Stimulated activated CD8-positive, alpha-beta memory T cell treated with anti-CD3 and anti-CD28 coated beads, Interleukin-2, amount 100 ng/mL, for 48 hours (primary cell): Measurements from ENCODE around the gene MEIS3.
A peak's percentile ranks its signal among the peaks of the same experiment; 100 is the strongest.
"Not testable (repeated sequence)": the region's sequence is repeated elsewhere in the genome, so short reads cannot be mapped to it uniquely, and the experiment has no call there.

ENCODE experiments used
- DNase-seq, 2 donors: peaks; one replicate each; pipeline ENCODE4 v3.0.0-alpha.2; 2020; ENCODE audit warnings: low read depth in 2 of 2

The MEIS3 gene

DNA sequence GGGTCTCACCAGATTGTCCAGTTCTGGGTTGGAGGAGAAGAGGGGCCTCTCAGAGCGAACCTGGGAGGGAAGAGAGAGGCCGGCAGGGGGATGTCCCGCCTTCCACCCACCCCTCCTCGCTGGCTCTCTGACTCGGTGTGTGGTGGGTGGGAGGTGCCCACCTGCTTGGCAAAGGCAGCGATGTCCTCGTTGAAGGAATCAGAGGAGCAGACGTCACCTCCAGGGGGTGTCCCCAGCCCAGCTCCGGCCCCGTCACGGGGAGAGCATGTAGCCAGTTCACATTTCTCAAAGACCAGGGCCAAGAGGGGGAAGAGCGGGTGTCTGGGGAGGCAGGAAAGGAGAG is 2.7 kb downstream of the MEIS3 start:
- DNase-seq: no peak

DNA sequence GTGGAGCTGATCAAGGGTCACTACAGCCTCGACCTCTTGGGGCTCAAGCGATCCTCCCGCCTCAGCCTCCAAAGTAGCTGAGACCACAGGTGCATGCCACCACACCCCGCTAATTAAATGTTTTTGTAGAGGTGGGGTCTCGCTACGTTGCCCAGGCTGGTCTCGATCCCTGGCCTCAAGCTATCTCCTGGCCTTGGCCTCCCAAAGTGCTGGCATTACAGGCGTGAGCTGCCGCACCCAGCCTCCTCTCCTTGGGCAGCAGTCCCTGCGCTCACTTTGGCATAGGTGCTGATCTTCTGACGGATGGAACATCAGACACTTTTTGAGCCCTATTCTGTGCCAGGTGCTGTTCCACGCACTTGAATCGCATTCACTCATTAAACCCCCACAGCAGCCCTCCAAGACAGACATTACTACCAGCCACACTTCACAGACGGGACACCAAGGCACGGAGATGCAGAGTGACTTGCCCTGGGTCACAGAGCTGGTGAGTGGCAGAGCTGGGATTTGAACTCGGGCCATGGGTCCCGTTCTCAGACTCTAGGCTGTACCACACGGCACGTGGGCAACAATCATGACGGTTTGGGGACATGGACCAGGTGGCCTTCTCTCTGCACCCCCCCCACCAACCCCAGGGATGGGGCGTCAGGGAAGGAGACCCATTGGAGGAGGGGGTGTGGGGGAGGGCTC is 3.2 kb downstream of the MEIS3 start:
- DNase-seq: no peak

DNA sequence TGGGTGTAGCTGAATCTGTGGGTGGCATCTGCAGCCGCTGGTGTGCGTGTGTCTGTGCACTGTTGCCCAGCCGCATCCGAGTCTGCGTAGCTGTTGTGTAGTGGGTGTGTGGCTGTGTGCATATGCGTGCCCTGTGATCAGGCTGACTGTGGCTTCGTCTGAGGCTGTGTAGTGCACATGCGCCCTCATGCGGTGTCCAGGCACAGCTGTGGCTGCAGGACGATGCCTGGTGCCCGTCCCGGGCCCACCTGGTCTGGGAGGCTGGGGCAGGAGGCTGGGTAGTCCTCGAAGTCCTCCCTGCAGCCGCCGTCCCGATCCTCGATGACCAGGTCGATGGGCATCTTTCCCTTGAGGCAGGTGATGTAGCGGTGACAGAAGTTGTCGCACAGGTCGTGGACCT is 4.9 kb downstream of the MEIS3 start:
- DNase-seq: no peak

DNA sequence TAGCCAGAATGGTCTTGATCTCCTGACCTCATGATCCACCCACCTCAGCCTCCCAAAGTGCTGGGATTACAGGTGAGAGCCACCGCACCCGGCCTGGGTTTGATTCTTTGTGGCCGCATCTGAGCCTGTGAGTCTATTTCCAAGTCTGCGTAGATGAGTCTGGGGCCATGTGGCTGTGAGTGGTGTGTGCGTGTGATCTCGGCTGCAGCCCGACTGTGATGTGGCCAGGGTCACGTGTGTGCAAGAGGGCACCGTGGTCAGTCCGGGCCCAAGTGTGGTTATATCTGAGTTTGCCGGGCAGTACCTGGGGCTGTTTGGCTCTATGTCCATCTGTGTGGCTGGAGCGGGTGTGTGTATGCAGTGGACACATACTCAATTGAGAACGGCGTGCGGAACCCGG is 5.4 kb downstream of the MEIS3 start:
- no peak for DNase-seq

DNA sequence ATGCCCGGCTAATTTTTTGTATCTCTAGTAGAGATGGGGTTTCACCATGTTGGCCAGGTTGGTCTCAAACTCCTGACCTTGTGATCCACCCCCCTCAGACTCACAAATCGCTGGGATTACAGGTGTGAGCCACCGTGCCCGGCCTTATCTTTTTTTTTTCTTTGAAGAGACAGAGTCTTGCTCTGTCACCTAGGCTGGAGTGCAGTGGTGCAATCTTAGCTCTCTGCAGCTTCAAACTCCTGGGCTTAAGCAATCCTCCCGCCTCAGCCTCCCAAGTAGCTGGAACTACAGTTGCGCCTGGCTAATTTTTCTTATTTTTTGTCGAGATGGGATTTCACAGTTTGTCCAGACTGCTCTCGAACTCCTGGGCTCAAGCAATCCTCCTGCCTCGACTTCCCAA is 7.6 kb downstream of the MEIS3 start:
- DNase-seq: not testable (repeated sequence)

DNA sequence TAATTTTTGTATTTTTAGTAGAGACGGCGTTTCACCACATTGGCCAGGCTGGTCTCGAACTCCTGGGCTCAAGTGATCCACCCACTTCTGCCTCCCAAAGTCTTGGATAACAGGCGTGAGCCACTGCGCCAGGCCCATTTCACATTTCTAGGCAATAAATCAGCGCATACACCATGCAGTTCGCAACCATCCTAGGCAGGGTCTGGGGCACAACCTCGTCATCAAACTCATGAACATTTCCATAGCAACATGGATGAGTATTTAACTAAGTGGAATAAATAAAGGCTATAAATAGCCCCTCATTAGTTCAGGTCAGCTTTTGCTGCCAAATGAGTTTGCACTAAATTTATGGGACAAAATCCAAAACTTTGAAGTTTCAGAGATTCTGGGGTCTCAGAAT is 8.2 kb downstream of the MEIS3 start:
- DNase-seq: no peak

DNA sequence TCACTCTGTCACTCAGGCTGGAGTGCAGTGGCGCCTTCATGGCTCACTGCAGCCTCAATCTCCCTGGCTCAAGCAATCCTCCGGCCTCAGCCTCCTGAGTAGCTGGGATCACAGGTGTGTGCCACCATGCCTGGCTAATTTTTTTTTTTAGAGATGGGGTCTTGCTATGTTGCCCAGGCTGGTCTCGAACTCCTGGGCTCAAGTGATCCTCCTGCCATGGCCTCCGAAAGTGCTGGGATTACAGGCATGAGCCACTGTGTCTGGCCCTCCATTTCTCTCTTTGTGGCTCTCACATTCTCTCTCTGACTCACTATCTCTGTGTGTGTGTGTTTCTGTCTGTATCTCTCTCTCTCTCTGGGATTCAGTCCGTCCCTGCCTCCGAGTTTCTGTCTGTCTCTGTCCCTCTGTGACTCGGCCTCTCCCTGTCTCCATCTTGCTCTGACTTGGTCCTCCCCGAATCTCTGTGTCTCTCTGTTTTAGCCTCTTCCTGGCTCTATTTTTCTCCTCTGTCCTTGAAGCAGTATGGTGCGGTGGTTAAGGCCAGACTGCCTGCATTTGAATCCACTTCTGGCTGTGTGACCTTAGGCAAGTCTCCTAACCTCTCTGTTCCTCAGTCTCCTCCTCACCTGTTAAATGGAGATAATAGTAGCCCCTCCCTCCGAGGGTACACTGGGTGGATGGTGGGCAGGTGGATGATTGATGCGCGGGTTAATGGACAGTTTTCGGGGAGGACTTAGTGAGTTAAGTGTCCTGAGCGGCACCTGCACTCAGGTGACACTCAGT is 11.0 kb downstream of the MEIS3 start:
- no peak for DNase-seq

DNA sequence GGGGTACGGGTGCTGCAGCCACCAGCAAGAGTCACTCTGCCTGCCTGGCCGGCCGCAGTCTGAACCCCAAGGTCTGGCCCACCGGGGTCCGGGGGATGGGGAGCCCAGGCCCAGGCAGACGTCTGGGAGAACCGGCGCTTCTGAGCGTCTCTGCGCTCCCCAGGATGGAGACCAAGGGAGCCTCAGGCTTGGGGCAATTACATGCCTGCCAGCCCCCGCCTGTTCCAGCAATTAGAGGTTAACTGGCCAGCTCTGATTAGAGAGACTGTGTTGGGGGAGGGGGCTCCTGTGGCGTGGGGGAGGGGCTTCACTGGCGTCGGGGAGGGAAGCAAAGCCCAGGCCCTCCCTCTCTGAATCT is 11.9 kb downstream of the MEIS3 start:
- DNase-seq: no peak

DNA sequence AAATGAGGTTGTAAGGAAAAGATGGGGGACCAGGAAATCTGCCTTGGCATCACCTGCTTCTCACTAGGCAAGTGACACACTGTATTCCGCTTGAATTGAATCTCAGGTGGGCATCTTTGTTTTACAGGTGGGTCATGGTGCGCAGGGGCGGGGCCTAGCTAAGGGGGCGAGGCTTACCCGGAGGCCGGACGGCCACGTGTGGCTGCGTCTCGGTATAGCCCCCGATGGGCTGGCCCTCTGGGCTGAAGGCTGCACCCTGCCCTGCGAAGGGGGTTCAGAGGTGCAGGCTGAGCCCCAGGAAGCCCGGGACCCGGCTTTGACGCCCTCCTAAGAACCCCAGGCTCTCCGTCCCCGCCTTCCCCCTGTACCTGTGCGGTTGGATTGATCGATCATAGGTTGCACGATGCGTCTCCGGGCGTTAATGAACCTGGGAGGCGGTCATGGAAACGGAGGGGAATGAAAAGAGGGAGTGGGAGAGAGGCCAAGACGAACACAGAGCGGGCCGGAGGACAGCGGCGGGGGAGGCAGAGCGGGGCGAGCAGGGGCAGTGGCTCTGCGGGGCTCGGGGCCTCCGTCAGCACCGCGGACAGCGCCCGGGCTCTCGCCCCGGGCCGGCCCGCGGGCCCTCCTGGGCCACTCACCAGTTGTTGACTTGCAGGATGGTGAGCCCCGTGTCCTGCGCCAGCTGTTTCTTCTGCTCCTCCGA is 12.5 kb downstream of the MEIS3 start:
- DNase-seq: no peak

DNA sequence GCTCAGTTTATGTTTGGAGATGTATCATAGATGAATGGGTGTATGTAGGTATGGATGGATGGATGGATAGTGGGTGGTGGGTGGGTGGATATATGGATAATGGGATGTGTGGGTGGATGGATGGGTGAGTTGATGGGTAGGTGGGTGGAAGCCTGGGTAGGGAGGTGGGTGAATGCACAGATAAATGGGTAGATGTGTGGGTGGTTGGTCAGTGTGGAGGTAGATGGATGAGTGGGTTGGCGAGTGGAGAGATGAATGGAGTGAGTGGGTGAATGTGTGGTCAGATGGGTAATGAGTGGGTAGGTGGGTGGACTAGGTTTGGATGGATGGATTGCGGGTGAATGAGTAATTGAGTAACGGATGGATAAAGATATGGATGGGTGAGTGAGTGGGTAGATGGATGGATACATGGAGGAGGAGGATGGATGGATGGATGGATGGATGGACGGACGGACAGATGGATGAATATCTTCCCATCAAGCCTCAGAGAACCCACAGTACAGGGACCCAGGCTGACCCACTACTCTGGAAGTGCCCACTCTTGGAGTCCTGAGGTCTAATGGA is 13.4 kb downstream of the MEIS3 start:
- DNase-seq: no peak

DNA sequence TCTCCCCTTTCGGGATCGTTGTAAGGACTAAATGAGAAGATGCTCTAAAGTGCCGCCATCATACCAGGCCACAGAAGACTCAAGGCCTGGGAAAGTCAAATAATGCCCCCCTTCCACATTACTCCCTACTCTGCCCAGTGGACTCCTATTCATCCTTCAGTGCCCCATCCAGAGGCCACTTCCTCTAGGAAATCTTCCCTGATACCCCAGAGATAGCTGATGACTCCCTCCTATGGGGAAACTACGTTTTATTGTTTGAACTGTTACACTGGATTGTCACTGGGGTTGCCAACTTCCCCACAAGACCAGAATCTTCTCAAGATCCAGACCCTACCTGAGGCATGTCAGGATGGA is 14.2 kb downstream of the MEIS3 start:
- DNase-seq: no peak

DNA sequence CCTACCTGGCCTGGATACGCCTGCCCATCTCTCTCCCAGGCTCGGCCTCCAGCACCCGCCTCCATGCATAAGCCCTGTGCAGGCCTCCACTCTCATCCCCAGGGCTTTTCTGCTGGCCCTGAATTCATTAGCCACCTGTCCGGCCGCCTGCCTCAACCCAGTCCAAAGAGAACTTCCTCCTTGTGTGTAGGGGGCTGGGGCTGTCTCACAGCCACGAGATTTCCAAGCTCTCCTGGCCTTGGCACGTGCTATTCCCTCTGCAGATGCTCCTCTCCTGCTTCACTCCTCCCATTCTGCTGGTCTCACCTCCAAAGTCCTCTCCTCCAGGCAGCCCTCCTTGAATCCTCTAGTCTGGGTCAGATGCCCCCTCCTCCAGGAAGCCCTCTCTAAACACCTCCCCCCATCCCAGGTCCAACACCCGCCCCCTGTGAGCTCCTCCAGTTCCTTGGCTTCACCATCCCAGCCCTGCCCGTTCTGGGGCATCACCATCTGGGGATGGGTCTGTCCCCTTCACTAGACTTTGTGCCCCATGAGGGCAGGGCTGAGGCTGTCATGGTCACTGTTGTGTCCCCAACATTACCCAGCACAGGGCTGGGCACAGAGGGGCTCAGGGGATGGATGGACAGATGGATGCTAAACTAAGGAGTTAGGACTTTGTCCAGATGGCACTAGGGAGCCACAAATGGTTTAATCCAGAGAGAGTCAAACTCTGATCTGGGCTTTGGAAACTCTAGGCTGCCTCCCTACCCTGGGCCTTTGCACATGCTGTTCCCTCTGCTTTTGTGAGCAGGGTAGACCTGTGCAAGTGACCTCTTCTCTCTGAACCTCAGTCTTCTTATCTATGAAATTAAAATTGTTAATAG is 14.8 kb downstream of the MEIS3 start:
- no peak for DNase-seq

DNA sequence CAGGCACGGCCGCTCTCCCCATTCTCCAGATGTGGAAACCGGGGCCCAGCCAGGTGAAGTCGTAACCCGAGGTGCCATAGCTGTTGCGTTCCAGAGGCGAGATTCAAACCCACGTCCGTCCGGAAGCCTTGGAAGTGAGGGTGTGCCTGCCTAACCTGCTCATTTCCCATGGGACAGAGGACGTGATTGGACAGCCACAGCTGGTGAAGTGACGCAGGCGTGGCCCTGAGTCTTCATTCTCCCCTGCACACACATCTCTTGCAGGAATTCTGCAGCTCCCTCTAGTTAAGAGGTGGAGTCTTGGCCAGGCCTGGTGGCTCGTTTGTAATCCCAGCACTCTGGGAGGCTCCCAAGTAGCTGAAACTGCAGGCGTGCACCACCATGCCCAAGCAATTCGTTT is 16.8 kb downstream of the MEIS3 start:
- DNase-seq: no peak

DNA sequence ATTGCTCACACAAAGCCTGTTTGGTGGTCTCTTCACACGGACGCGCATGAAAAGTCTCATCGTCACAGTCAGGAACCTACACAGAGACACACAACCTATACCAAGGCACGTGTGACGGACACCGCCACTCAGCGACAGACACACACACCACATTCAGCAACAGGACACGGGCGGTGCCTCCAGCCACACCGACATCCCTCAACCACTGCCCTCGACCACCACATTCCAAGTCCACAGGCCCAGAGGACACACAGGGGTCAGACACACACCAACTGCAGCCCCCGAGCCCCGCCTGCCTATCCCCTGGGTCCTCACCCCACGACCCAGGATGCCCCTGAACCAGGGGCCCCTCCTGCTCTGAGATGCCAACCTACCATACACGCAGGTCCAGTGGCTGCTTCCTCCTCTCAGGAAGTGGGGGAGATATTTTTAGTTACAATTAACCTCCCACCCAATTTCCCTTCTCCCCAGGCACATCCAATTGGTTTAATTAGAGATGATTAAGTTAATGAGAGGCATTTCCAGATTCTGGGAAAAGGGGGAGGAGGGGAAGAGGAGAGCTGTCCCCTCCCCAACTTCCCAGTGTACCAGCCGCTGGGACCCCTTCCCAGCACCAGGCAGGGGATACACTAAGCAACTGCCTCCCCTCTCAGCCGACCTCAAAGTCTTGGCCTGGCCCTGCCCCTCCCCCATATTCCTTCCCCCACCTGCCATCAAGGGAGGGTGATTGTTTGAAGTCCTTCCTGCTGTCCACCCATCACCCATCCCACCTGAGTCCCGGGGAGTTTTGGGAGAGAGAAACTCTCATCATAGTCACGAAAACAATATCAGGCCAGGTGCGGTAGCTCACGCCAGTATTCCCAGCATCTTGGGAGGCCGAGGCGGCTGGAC is 20.4 kb downstream of the MEIS3 start:
- DNase-seq: no peak

DNA sequence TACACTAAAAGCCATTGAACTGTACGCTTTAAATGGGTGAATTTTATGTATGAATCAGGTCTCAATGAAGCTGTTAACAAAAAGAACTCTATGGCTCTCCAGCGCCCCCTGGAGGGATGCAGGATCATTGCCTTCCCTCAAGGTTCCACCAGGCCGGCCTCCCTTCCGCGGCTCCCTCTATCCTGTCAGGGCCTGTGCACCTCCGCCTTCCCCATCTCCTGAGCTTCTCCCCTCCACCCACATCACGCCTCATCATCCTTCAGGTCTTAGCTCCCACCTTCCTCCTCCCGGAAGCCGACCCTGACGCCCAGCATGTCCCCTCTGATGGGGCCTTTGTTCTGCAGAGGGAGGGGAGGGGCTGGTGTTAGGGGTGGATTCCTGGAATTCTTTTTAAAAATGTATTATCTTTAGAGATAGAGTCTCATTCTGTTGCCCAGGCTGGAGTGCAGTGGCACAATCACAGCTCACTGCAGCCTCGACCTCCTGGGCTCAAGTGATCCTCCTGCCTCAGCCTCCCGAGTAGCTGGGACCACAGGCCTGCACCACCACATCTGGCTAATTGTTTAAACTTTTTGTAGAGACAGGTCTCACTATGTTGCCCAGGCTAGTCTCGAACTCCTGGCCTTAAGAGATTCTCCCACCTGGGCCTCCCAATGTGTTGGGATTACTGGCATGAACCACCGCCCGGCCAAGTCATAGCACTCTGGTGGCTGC is 27.7 kb downstream of the MEIS3 start:
- peak; percentile 69 to 75 for DNase-seq

DNA sequence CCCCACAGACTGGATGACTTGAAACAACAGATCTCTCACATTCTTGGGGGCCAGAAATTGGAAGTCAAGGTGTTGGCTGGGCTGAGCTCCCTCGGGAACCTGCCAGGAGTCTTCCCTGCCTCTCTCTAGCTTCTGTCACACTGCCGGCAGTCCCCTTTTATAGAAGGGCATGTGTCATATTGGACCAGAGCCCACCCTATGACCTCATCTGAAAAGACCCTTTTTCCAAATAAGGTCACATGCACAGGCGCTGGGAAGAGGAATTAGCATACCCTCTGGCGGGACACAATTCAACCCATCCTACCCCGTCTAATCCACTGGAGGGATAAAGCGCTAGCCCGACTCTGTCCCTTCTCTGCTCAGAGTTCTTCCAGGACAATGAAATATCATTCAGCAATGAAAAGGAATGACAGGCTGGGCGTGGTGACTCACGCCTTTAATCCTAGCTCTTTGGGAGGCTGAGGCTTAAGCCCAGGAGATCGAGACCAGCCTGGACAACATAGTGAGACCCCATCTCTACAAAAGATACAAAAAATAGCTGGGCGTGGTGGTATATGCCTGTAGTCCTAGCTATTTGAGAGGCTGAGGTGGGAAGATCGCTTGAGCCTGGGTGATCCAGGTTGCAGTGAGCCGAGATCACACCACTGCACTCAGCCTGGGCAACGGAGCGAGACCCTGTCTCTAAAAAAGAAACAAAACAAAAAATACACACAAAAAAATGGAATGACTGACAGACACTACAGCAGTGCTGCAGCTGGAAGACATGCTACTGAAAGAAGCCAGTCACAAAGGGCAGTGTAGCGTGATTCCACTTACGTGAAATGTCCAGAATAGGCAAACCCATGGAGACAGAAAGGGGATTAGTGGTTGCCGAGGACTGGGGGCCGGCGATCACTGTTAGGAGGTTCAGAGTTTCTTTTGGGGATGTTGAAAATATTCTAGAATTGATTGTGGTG is 28.5 kb downstream of the MEIS3 start:
- DNase-seq: no peak

DNA sequence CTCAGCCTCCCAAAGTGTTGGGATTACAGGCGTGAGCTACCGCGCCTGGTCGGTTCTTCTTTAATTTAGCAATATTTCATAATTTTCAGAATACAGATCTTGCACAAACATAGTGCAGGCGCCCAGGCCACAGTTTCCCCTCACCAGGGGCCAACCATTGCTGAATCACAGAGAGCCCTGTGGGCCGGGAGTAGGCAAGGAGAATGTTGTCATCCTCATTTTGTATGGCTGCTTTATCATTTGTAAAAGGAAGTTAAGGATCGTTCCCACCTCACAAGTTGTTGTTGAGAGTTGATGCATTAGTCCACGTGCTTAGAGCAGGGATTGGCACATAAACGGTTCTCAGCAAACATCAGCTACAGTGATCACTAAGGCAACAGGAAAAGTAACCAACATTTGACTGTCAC is 30.2 kb downstream of the MEIS3 start:
- DNase-seq: no peak

DNA sequence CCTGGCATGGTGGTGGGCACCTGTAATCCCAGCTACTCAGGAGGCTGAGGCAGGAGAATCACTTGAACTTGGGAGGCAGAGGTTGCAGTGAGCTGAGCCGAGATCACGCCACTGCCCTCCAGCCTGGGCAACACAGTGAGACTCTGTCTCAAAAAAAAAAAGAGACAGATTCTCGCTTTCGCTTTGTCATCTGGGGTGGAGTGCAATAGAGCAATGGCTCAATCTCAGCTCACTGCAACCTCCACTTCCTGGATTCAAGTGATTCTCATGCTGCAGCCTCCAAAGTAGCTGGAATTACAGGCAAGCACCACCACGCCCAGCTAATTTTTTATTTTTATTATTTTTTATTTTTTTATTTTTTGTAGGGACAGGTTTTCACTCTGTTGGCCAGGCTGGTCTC is 30.6 kb downstream of the MEIS3 start:
- not testable (repeated sequence) for DNase-seq

DNA sequence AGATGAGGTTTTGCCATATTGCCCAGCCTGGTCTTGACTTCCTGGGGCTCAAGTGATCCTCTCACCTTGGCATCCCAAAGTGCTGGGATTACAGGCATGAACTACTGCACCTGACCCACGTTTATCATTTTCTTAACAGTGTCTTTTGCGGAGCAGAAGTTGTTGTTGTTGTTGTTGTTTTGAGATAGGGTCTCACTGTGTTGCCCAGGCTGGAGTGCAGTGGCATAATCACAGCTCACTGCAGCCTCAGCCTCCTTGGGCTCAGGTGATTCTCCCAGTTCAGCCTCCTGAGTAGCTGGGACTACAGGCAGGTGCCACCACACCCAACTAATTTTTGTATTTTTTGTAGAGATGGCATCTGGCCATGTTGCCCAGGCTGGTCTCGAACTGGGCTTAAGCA is 31.7 kb downstream of the MEIS3 start:
- not testable (repeated sequence) for DNase-seq
